ENCODE results near the gene C3orf18. TPM values are rescaled to one million over a fixed set of nuclear protein-coding genes. Genes with fewer than 3 reads are reported as not detected.

The C3orf18 gene
- total RNA-seq, 4 donors from 2014 or later: 13.6 to 23.8 (median 18.9) TPM

DNA sequence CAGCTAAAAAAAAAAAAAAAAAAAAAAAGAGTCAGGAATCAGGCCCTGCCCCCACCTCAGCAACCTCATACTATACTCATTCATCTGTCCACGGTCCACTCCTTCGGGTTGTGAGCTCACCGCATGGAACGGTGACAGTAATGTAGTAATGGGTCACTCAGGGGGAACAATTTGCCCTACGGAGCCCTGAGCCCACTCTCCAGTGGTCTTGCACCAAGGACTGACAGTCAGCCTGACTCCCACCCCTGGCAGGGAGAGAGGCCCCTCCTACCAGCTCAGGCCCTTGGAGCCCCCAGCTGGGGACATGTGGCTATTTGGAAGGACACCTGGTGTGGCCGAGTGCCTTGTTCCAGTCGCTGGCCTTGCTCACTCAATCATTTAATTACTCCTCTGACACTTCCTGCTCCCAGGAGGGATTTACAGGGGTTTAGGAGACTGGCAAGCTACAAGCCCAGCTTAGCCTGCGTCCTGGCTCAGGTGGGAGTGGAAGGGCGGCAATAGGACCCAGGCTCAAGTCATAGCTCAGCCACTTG is 44.2 kb downstream of the C3orf18 start:
- intact Hi-C loops (cut with DNase I): no loop called here
- 66% methylated on average over 7 of the region's 9 CpGs for WGBS
- no peak for DNase-seq (ENCODE audit: extremely low spot score)

DNA sequence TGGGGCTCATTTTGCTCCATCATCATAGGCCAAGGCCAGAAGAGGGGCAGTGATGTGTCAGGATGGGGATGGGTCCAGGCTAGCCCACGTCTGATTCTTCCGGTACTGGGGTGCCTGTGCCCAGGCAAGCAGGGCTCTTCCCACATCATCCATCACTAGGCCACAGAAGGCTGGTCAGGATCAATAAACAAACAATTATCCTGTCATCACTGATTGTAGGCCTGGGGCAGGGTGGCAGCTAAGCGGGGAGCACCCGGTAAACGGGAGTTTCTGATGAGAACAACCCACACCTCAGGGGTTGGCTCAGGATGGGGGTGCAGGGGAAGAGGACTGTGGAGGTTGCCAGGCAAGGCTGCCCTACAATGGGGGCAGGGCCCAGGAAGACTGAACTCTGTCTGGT is 46.0 kb downstream of the C3orf18 start:
- TF ChIP-seq POLR2AphosphoS5 (IDR thresholded peaks at IDR 0.05) (no peak), CTCF (IDR thresholded peaks at IDR 0.05) (no peak), EP300 (IDR thresholded peaks at IDR 0.05) (no peak), POLR2A (IDR thresholded peaks at IDR 0.05; ENCODE audit: low read depth) (no peak)
- H3K27me3 ChIP-seq: peaks cover 0 to 11% (median 0%) of the 10 kb centered on the region in 4 donors
- 82% methylated on average over 2 of the region's 5 CpGs for WGBS
- H3K9me3 ChIP-seq: no peaks in the 10 kb centered on the region
- no peaks in the 10 kb centered on the region for H3K36me3 ChIP-seq
- H3K27ac ChIP-seq (replicated peaks in 1 of 4): no peak overlapping the region
- DNase-seq (ENCODE audit: extremely low spot score): no peak
- intact Hi-C loops (cut with DNase I): no loop called here
- H3K4me1 ChIP-seq: peaks cover 0 to 5% (median 4%) of the 10 kb centered on the region in 4 donors
- H3K4me3 ChIP-seq: no peak overlapping the region

More for the DNA sequence above, 44.2 kb downstream of the C3orf18 start:
- Histone ChIP-seq H3K36me3 (no peaks in the 10 kb centered on the region), H3K4me3 (no peak overlapping the region), H3K27me3 (peaks cover 0 to 27% (median 0%) of the 10 kb centered on the region in 4 donors), H3K4me1 (no peaks in the 10 kb centered on the region), H3K27ac (replicated peaks in 1 of 4) (no peak overlapping the region), H3K9me3 (no peaks in the 10 kb centered on the region)
- TF ChIP-seq POLR2A (IDR thresholded peaks at IDR 0.05; ENCODE audit: low read depth) (no peak), CTCF (IDR thresholded peaks at IDR 0.05) (no peak), POLR2AphosphoS5 (IDR thresholded peaks at IDR 0.05) (no peak), EP300 (IDR thresholded peaks at IDR 0.05) (no peak)

DNA sequence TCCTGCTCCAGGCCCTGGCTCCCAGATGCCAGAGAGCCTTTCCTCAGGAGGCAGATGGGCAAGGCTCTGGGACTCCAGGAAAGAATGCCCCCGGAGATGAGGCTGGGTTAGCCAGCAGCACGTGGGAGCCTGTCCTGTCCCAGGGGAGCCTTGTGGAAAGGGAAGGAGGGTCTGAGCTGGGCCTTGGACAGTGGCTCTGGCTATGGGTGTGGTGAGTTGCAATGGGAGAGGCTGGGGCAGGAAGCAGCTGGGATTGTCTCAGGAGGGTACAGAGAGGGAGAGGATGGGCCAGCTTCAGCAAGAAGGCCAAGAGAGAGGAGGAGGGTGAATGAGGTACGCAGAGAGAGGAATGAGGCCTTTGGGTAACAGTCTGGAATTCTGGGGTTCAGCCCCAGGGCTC is 46.7 kb downstream of the C3orf18 start:
- no peak overlapping the region for H3K27ac ChIP-seq (replicated peaks in 1 of 4)
- peaks cover 0 to 9% (median 0%) of the 10 kb centered on the region in 4 donors for H3K27me3 ChIP-seq
- H3K36me3 ChIP-seq: no peaks in the 10 kb centered on the region
- no peak overlapping the region for H3K4me3 ChIP-seq
- intact Hi-C loops (cut with DNase I): no loop called here
- WGBS: 59% methylated on average over 3 of the region's 3 CpGs
- peaks cover 7 to 12% (median 11%) of the 10 kb centered on the region in 4 donors for H3K4me1 ChIP-seq
- no peak for TF ChIP-seq POLR2A (IDR thresholded peaks at IDR 0.05; ENCODE audit: low read depth)
- no peak for TF ChIP-seq CTCF (IDR thresholded peaks at IDR 0.05)
- TF ChIP-seq EP300 (IDR thresholded peaks at IDR 0.05): no peak
- no peak for TF ChIP-seq POLR2AphosphoS5 (IDR thresholded peaks at IDR 0.05)
- H3K9me3 ChIP-seq: no peaks in the 10 kb centered on the region
- DNase-seq (ENCODE audit: extremely low spot score): no peak

- H3K4me3 ChIP-seq: no peak overlapping the region
- TF ChIP-seq POLR2A (IDR thresholded peaks at IDR 0.05; ENCODE audit: low read depth) (no peak), EP300 (IDR thresholded peaks at IDR 0.05) (no peak), CTCF (IDR thresholded peaks at IDR 0.05) (peak; percentile 74 to 86 (median 77)), POLR2AphosphoS5 (IDR thresholded peaks at IDR 0.05) (no peak)
- WGBS: 20% methylated on average over 7 of the region's 7 CpGs
- no peak for DNase-seq (ENCODE audit: extremely low spot score)
- no peak overlapping the region for H3K27ac ChIP-seq (replicated peaks in 1 of 4)
- H3K27me3 ChIP-seq: peaks cover 0 to 6% (median 0%) of the 10 kb centered on the region in 4 donors
- intact Hi-C loops (cut with DNase I): no loop called here
- H3K36me3 ChIP-seq: no peaks in the 10 kb centered on the region
- no peaks in the 10 kb centered on the region for H3K9me3 ChIP-seq
- peaks cover 15 to 20% (median 18%) of the 10 kb centered on the region in 4 donors for H3K4me1 ChIP-seq
Observed at GRCh38 chr3:50519471-50520089, 48.0 kb downstream of the C3orf18 start.

All from esophagus muscularis mucosa (tissue), 4 donors.